Kidney epithelial cell (primary cell): Measurements from ENCODE around the gene ASB16. TPM values are rescaled to one million over a fixed set of nuclear protein-coding genes. Genes with fewer than 3 reads are reported as not detected.

Experiments
- DNase-seq: peaks from one replicate; pipeline ENCODE4 v3.0.0-alpha.2; 2010; ENCODE audit warnings: low read depth
- H3K27me3 ChIP-seq: 2 replicates; pipeline ENCODE4 v1.6.0; 2011; ENCODE audit warnings: low read length; ENCODE audit not compliant: control insufficient read depth, insufficient read depth
- H3K36me3 ChIP-seq: 2 replicates; pipeline ENCODE4 v1.5.1; 2011; ENCODE audit warnings: low read length; ENCODE audit not compliant: control insufficient read depth, insufficient read depth
- H3K4me3 ChIP-seq: 2 replicates; pipeline ENCODE4 v1.5.1; 2011; ENCODE audit warnings: low read depth, mild to moderate bottlenecking, control low read depth, low read length
- total RNA-seq: library from RNA; depleted of rRNA; stranded (reverse); fragments of >200 nt; gene quantifications from 2 replicates; pipeline ENCODE4 v1.2.3, GENCODE V29; 2015
- TF ChIP-seq, protein P1 (sequence below): IDR thresholded peaks from 2 replicates; pipeline ENCODE4 v1.5.1; 2011; ENCODE audit warnings: mild to moderate bottlenecking, moderate library complexity, low read length, control low read depth, inconsistent platforms; ENCODE audit not compliant: insufficient read depth, poor library complexity, severe bottlenecking

ASB16 gene
- total RNA-seq, 1 donor from 2014 or later = not detected

DNA sequence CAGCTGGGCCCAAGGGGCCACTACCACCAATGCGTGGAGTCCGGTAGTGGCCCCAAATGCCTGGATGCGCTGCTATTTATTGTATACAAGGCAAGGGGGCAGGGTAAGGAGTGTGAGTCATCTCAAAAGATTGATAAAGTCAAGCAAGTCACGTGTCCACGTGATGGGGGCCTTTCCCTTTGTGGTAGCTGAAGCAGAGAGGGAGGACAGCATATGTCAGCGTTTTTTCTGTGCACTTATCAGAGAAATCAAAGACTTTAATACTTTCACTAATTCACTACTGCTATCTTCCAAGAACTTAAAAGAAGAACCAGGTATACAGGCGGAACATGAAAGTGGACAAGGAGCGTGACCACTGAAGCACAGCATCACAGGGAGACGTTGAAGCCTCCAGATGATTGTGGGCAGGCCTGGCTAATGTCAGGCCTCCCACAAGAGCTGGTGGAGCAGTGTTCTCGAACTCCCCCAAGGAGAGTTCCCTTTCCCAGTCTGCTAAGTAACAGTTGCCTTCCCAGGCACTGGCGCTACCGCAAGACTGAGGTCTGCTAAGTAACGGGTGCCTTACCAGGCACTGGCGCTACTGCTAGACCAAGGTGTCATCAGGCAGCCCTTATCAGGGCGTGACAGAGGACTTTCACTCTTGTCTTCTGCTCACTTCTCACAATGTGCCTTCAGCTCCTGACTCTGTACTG, 10.8 kb upstream of the ASB16 start:
- no peak for DNase-seq
- TF ChIP-seq, protein P1, sequence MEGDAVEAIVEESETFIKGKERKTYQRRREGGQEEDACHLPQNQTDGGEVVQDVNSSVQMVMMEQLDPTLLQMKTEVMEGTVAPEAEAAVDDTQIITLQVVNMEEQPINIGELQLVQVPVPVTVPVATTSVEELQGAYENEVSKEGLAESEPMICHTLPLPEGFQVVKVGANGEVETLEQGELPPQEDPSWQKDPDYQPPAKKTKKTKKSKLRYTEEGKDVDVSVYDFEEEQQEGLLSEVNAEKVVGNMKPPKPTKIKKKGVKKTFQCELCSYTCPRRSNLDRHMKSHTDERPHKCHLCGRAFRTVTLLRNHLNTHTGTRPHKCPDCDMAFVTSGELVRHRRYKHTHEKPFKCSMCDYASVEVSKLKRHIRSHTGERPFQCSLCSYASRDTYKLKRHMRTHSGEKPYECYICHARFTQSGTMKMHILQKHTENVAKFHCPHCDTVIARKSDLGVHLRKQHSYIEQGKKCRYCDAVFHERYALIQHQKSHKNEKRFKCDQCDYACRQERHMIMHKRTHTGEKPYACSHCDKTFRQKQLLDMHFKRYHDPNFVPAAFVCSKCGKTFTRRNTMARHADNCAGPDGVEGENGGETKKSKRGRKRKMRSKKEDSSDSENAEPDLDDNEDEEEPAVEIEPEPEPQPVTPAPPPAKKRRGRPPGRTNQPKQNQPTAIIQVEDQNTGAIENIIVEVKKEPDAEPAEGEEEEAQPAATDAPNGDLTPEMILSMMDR = no peak
- no peak overlapping the region for H3K4me3 ChIP-seq
- H3K27me3 ChIP-seq = no peaks in the 10 kb centered on the region
- peaks cover 3% of the 10 kb centered on the region for H3K36me3 ChIP-seq

DNA sequence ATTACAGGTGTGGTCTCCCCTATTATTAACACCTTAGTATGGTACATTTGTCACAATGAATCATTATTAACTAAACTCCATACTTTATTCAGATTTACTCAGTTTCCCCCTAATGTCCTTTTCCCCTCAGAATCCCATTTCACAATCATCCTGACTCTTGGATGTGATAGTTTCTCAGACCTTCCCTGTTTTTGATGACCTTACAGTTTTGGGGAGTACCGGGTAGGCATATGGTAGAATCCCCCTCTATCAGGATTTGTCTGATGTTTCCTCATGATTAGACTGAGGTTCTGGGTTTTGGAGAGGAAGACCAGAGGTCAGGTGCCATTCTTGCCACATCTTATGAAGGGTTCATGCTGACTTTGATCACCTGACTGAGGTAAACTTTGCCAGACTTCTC, 6.0 kb upstream of the ASB16 start:
- Histone ChIP-seq H3K36me3 (no peaks in the 10 kb centered on the region), H3K4me3 (no peak overlapping the region), H3K27me3 (no peaks in the 10 kb centered on the region)
- DNase-seq = no peak
- TF ChIP-seq, protein P1 = no peak

DNA sequence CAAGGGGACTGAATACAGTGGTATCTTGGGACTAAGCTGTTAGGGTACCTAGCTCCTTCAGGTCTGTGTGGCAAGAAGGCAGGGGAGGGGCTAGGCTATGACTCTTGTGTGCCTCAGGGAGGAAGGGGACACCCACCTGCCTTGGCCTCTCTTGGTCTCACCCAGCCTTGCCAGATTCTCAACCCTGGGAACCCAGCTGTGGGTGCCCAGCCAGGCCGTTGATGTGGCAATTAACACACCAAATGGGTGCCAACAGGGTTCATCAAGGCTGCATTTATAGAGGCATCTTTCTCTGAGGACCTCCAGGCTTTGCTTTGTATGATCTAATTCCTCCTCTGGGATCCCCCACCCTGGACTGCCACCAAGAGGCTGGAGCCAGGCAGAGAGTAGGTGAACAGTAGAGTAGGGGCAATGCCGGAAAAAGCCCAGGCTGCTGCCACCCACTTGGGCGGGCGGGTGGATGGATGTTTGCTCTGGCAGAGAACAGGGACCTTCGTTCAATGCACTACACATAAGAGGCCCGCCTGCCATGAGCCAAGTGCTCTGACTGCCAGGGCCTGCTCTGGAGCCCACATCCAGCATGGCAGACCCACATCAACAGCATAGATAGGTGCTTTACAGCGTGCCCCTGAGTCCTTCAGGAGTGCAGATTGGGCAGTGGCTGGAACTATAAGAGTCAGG, 3.2 kb upstream of the ASB16 start:
- TF ChIP-seq, protein P1 = no peak
- H3K36me3 ChIP-seq = no peaks in the 10 kb centered on the region
- H3K27me3 ChIP-seq = peaks cover 18% of the 10 kb centered on the region
- no peak for DNase-seq
- H3K4me3 ChIP-seq = no peak overlapping the region

- no peaks in the 10 kb centered on the region for H3K36me3 ChIP-seq
- no peak for DNase-seq
- peaks cover 18% of the 10 kb centered on the region for H3K27me3 ChIP-seq
- H3K4me3 ChIP-seq = no peak overlapping the region
- TF ChIP-seq, protein P1 = no peak
Observed at GRCh38 chr17:44170135-44170498, 387 bp upstream of the ASB16 start.

DNA sequence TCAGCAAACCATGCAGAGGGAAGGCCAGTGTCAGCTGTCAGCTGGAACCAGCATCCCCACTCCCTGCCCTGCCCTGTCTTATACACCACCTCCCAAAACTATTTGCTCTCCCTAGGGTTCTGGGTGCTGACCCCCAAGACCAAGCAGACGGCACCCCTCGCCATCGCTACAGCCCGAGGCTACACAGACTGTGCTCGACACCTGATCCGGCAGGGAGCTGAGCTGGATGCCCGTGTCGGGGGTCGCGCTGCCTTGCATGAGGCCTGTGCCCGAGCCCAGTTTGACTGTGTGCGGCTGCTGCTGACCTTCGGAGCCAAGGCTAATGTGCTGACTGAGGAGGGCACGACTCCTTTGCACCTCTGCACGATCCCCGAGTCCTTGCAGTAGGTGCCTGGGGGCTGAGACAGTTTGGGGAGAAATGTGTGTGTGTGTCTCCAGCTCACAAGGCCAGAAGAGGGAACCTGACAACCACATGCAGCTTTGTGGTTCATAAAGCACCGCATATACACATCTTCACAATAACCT, 1.5 kb downstream of the ASB16 start:
- Histone ChIP-seq H3K36me3 (no peaks in the 10 kb centered on the region), H3K27me3 (peaks cover 18% of the 10 kb centered on the region), H3K4me3 (no peak overlapping the region)
- DNase-seq = no peak
- TF ChIP-seq, protein P1 = no peak

DNA sequence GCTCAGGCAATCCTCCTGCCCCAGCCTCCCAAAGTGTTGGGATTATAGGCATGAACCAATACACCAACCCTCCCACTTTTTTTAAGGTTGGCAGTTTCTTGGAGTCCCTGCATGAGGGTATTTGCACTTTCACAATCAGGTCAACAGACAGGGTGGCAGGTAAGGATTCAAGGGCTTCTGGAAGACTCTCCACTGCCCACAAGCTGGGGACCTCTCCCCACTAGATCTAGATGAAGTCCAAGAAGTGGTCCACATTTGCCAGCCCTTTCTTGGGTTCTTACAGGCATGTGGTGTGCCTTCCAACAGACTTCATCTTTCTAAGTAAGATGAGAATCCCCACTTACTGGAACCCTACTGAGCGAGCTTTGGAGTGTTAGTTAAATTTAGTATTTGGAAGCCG, 3.9 kb downstream of the ASB16 start:
- Histone ChIP-seq H3K27me3 (peaks cover 18% of the 10 kb centered on the region), H3K4me3 (no peak overlapping the region), H3K36me3 (no peaks in the 10 kb centered on the region)
- TF ChIP-seq, protein P1 = no peak
- DNase-seq = no peak
